Measurements from ENCODE around the gene TEX44.

GRCh38 chr2:231605607-231606091, 13.0 kb downstream of the TEX44 start:
- TF ChIP-seq BHLHE40 (IDR thresholded peaks at IDR 0.05; ENCODE audit: borderline replicate concordance) = no peak
- TF ChIP-seq CTBP1 (IDR thresholded peaks at IDR 0.05; ENCODE audit: borderline replicate concordance) = no peak
- no peak for TF ChIP-seq PKNOX1 (IDR thresholded peaks at IDR 0.05)
- no peak for TF ChIP-seq NFRKB (IDR thresholded peaks at IDR 0.05)
